GM12875 (cell line): ENCODE results near the gene DACT2.

Source experiments
- H3K4me3 ChIP-seq: one replicate; pipeline ENCODE4 v1.5.1; 2011; ENCODE audit warnings: low read depth, low read length, control low read depth
- TF ChIP-seq, protein P1 (sequence below): IDR thresholded peaks from 2 replicates; pipeline ENCODE4 v1.5.1; 2011; ENCODE audit warnings: low read depth, mild to moderate bottlenecking, control low read depth, inconsistent platforms, low read length, moderate library complexity, borderline replicate concordance; ENCODE audit not compliant: insufficient read depth

DACT2 gene

DNA sequence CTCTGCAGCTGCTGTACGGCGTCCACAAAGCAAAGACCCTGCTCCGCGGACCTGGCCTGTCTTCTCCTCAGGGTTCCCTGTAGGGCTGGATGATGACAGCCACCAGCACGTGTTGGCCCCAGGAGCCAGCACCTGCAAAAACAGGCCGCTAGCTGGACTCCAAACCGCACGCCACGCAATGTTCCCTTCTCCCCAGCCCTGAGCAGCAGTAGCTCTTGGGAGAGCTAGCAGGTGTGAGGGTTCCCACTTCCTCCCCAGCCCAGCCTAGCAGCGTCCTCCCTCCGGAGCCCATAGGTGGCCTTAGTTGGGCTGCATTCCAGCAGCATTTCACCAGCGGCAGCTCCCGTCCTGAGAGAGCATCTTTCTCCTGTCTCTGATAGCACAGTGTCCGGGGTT is 42.3 kb downstream of the DACT2 start:
- TF ChIP-seq, protein P1, sequence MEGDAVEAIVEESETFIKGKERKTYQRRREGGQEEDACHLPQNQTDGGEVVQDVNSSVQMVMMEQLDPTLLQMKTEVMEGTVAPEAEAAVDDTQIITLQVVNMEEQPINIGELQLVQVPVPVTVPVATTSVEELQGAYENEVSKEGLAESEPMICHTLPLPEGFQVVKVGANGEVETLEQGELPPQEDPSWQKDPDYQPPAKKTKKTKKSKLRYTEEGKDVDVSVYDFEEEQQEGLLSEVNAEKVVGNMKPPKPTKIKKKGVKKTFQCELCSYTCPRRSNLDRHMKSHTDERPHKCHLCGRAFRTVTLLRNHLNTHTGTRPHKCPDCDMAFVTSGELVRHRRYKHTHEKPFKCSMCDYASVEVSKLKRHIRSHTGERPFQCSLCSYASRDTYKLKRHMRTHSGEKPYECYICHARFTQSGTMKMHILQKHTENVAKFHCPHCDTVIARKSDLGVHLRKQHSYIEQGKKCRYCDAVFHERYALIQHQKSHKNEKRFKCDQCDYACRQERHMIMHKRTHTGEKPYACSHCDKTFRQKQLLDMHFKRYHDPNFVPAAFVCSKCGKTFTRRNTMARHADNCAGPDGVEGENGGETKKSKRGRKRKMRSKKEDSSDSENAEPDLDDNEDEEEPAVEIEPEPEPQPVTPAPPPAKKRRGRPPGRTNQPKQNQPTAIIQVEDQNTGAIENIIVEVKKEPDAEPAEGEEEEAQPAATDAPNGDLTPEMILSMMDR, result no peak
- H3K4me3 ChIP-seq, result no peak overlapping the region

DNA sequence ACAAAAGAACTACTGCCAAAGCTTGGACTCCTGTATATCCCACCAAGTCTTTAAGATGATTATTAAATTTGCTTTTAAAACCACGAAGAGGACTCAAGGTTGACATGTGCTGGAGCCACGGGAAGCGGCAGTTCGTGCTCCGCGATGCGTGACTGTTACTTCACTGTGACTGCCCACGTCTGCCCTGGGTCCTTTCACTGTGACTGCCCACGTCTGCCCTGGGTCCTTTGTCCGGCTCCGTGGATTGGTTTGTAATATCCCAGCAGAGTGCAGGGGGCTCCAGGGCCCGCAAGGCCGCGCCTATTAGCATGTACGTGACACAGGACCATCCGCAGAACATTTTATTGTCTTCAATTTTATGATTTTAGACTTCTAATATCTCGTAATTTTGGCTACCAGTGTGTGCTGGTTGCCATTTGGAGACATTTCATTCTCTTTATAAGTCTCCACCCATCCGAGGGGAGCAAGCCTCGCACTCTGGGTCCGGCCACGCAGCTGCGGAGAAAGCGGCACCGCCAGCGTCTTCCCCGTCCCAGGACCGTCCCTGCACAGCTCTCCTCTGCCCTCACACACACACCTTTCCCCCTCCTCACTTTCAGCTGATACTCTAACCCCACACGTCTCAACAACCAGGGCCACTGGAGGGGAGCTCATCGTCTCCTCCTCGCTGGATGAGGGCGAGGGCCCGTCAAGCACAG is 42.9 kb downstream of the DACT2 start:
- TF ChIP-seq, protein P1, result no peak
- H3K4me3 ChIP-seq, result no peak overlapping the region

DNA sequence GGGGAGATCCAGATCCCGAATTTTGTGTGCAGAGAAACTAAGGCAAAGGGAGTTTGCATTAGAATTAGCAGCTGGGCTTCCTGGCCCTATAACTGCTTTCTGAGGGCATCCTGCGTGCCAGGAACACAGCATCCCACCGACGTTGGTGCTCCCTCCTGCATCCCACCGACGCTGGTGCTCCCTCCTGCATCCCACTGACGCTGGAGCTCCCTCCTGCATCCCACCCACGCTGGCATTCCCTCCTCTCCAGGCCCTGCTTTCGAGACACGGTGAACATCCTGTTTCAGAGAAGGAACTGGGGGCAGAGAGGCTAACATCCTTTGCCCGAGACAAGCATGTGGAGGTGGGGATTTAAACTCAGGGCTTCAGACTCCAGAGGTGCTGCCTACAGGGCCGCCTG is 44.4 kb downstream of the DACT2 start:
- TF ChIP-seq, protein P1, result no peak
- no peak overlapping the region for H3K4me3 ChIP-seq

DNA sequence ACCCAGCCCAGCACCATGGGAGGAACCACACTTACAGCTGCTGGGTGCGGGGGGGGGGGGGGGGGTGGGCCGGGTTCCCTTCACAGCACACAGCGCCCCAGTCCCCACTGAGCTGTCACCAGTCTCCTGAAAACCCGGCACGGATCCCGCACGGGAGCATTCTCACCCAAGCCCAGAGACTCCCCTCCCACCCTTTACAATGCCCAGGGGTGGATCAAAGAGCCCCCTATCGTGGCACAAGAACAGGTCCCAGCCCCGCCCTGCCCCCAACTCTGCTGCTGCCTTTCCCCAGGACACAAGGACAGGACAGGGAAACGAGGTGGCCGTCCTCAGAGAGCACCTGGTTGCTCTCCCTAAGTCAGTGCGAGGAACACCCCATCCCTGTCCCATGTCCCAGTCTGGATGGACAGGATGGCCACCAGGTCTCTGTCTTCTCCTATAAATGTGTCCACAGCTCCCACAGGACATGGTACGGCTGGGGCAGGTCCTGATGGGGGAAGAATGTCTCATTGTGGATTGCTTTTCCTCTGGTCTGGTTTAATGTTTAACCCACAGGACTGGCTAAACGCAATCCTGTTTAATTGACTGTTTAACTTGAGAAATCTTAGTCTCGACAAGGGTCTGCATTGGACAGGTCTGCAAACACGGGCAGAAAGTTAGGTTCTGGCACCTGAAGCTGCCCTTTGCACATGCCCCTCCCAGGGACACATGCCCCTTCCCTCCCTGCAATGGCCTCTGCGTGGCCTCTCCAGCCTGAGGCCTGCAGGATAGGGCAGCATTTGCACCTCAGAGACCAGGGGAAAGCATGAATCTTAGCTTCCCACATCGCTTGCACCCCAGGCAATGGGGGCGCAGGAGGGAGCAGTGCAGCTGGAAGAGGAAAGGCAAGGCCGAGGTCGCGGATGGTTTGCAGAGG is 45.3 kb downstream of the DACT2 start:
- TF ChIP-seq, protein P1, result no peak
- no peak overlapping the region for H3K4me3 ChIP-seq

DNA sequence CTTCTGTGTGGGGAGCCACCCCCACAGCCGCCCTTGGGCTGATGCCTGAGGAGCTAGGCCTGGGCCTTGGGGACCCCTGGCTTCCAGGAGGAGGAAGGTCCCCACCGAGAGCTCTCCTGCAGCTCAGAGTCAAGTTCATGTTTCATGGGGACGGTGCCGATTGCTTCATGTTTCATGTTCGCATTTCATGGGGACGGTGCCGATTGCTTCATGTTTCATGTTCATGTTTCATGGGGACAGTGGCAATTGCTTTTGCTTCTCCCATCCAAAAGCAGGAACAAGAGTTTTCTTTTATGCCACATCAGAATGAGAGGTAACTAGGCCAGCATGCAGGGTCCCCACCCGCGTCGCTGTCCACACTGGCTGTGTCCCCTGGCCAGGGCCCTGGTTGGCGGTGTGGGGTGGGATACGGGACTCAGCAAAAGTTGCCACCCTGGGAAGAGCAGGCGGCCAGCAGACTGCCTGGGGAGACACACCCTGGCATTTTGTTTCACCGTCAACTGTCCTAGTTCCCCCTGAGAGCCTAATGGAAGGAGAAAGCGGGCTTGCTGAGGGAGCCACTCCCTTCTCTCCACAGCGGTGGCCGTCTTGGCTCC is 46.0 kb downstream of the DACT2 start:
- H3K4me3 ChIP-seq, result no peak overlapping the region
- TF ChIP-seq, protein P1, result no peak

DNA sequence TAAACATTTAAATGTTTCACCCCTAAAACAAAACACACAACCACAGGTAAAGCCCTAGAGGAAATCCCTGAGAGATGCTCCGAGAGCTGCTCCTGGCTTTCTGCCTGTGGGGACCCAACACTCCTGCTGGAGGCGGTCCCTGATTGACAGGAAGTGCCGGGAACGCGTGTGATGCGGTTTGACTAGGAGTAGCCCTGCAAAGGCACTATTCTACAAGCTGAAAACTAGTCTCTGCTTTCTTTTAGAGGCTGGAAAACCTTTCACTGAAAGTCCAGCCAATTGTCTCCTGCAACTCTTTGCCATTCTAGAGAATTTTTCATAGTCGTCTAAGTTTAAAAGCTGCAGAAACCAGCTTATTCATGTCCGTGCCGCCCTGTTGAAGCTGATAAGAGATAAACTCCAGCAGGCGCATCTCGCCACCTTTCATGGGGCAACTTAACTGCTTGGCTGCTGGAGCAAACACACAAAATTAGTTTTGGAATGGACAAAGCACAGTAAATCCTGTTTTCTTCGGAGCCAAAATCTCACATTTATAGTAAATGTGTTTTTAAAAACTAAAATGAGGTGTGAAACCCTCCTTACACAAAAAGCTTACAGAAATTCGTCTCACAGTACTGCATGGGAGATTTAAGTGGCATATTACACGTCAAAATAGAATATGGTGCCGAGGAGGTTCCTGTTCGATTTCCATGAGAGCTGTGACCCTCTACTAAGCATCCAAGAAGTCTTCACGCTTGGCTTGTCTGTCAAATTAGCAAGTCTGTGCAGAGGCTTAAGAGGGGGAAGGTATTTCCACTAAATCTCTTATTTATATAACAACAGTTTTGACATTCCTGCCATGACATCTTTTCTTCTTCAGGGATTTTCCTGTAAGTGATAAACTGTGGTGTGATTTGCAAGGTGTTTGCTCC is 46.9 kb downstream of the DACT2 start:
- TF ChIP-seq, protein P1, result no peak
- no peak overlapping the region for H3K4me3 ChIP-seq
